GM23338 (cell line): Measurements from ENCODE around the gene APOL4. TPM values are rescaled to one million over a fixed set of nuclear protein-coding genes. Genes with fewer than 3 reads are reported as not detected.

ENCODE experiments used
- ATAC-seq: fragments of 200-7000 bp; cut with Tn5 transposase; 3 replicates; pipeline ENCODE4 v1.9.1; 2020
- DNase-seq: peaks from one replicate; pipeline ENCODE4 v3.0.0-alpha.2; 2015; ENCODE audit warnings: low spot score
- H2AFZ ChIP-seq: fragments of 200-600 bp; sonication (generic); 2 replicates; pipeline ENCODE4 v1.8.0; 2016; ENCODE audit warnings: antibody characterized with exemption, mild to moderate bottlenecking, moderate library complexity
- H3F3A ChIP-seq: fragments of 200-600 bp; sonication (generic); replicated peaks from 2 replicates; pipeline ENCODE4 v1.8.0; 2017; ENCODE audit warnings: antibody characterized with exemption, mixed run types, low read depth
- H3K27ac ChIP-seq: fragments of 200-600 bp; sonication (generic); 2 replicates; pipeline ENCODE4 v1.6.1; 2016; ENCODE audit warnings: low read depth
- H3K27me3 ChIP-seq: fragments of 200-600 bp; sonication (generic); 2 replicates; pipeline ENCODE4 v1.8.0; 2016; ENCODE audit warnings: mild to moderate bottlenecking, mixed run types, moderate library complexity; ENCODE audit not compliant: insufficient read depth
- H3K36me3 ChIP-seq: fragments of 200-600 bp; sonication (generic); 2 replicates; pipeline ENCODE4 v1.8.0; 2016; ENCODE audit warnings: mild to moderate bottlenecking; ENCODE audit not compliant: insufficient read depth
- H3K4me1 ChIP-seq: fragments of 200-600 bp; sonication (generic); 2 replicates; pipeline ENCODE4 v1.8.0; 2016; ENCODE audit warnings: mild to moderate bottlenecking, moderate library complexity; ENCODE audit not compliant: insufficient read depth
- H3K4me2 ChIP-seq: fragments of 200-600 bp; sonication (generic); 2 replicates; pipeline ENCODE4 v1.7.1; 2017; ENCODE audit warnings: mixed run types
- H3K4me3 ChIP-seq: fragments of 200-600 bp; sonication (generic); 2 replicates; pipeline ENCODE4 v1.6.1; 2016; ENCODE audit warnings: mixed run types
- H3K79me2 ChIP-seq: fragments of 200-600 bp; sonication (generic); replicated peaks from 2 replicates; pipeline ENCODE4 v1.8.0; 2017; ENCODE audit warnings: mild to moderate bottlenecking; ENCODE audit not compliant: insufficient read depth
- H3K9me2 ChIP-seq: fragments of 200-600 bp; sonication (generic); 2 replicates; pipeline ENCODE4 v1.8.0; 2017; ENCODE audit not compliant: insufficient read depth
- H4K20me1 ChIP-seq: fragments of 200-600 bp; sonication (generic); replicated peaks from 2 replicates; pipeline ENCODE4 v1.8.0; 2017; ENCODE audit warnings: mild to moderate bottlenecking; ENCODE audit not compliant: insufficient read depth
- H3K27ac Mint-ChIP-seq: 2 replicates; pipeline ENCODE4 v1.8.0; 2020; ENCODE audit warnings: inconsistent platforms, mild to moderate bottlenecking, moderate library complexity, mixed read lengths
- H3K27me3 Mint-ChIP-seq: 3 replicates; pipeline ENCODE4 v1.8.0; 2022; ENCODE audit warnings: low read depth, mild to moderate bottlenecking, moderate library complexity, mixed read lengths, inconsistent platforms; ENCODE audit not compliant: insufficient read depth, poor library complexity
- H3K36me3 Mint-ChIP-seq: 3 replicates; pipeline ENCODE4 v1.8.0; 2021; ENCODE audit warnings: low read depth, mild to moderate bottlenecking, inconsistent platforms, moderate library complexity, mixed read lengths
- H3K4me1 Mint-ChIP-seq: 3 replicates; pipeline ENCODE4 v1.8.0; 2020; ENCODE audit warnings: mild to moderate bottlenecking, inconsistent platforms, mixed read lengths
- H3K4me3 Mint-ChIP-seq: 3 replicates; pipeline ENCODE4 v1.8.0; 2021; ENCODE audit warnings: moderate library complexity, mild to moderate bottlenecking, inconsistent platforms, mixed read lengths
- H3K9me3 Mint-ChIP-seq: 3 replicates; pipeline ENCODE4 v1.8.0; 2020; ENCODE audit warnings: moderate library complexity, mild to moderate bottlenecking, inconsistent platforms, mixed read lengths
- CREB1 ChIP-seq: fragments of 250-450 bp; sonication (Bioruptor Pico); IDR thresholded peaks from 2 replicates; pipeline ENCODE4 v1.5.0; 2020; ENCODE audit warnings: low read depth, mild to moderate bottlenecking, moderate library complexity
- EZH2 ChIP-seq: fragments of 200-600 bp; sonication (generic); IDR thresholded peaks from one replicate; pipeline ENCODE4 v1.8.0; 2017; ENCODE audit warnings: antibody characterized with exemption, mild to moderate bottlenecking, low read depth; ENCODE audit not compliant: unreplicated experiment
- EZH2phosphoT487 ChIP-seq: fragments of 200-600 bp; sonication (generic); IDR thresholded peaks from one replicate; pipeline ENCODE4 v1.8.1; 2018; ENCODE audit warnings: antibody characterized with exemption; ENCODE audit not compliant: unreplicated experiment
- JUNB ChIP-seq: IDR thresholded peaks from one replicate; pipeline ENCODE4 v1.6.1; 2016; ENCODE audit warnings: antibody characterized with exemption; ENCODE audit not compliant: unreplicated experiment
- NANOG ChIP-seq: IDR thresholded peaks from 2 replicates; pipeline ENCODE4 v1.6.1; 2016; ENCODE audit warnings: antibody characterized with exemption, borderline replicate concordance
- ZNF114 ChIP-seq: fragments of 250-450 bp; sonication (Bioruptor Pico); IDR thresholded peaks from 2 replicates; pipeline ENCODE4 v1.5.0; 2020; ENCODE audit warnings: mild to moderate bottlenecking, moderate library complexity
- ZNF331 ChIP-seq: fragments of 250-450 bp; sonication (Bioruptor Pico); IDR thresholded peaks from 2 replicates; pipeline ENCODE4 v1.5.0; 2020; ENCODE audit warnings: low read depth, mild to moderate bottlenecking, moderate library complexity
- ZNF462 ChIP-seq: fragments of 250-450 bp; sonication (Bioruptor Pico); IDR thresholded peaks from 2 replicates; pipeline ENCODE4 v1.5.0; 2020; ENCODE audit warnings: mild to moderate bottlenecking, moderate library complexity
- polyA plus RNA-seq: library from polyadenylated mRNA; unstranded; fragments of >200 nt; fragmentation: Nextera tagmentation; extraction: Ambion mirVana; gene quantifications from 2 replicates; pipeline ENCODE4 v1.2.1, GENCODE V29; 2016
- total RNA-seq: library from RNA; depleted of rRNA; stranded (reverse); fragments of >200 nt; shearing (Covaris generic); gene quantifications from 2 replicates; pipeline ENCODE4 v1.2.3, GENCODE V29; 2014
- TF ChIP-seq, protein P1 (sequence below): IDR thresholded peaks from 2 replicates; pipeline ENCODE4 v1.6.1; 2016; ENCODE audit warnings: antibody characterized with exemption

Gene APOL4
- total and polyA plus RNA-seq, 2 experiments from 2014 or later = not detected

GRCh38 chr22:36151006-36151595 is 50.5 kb downstream of the APOL4 start (continued):
- TF ChIP-seq, protein P1, sequence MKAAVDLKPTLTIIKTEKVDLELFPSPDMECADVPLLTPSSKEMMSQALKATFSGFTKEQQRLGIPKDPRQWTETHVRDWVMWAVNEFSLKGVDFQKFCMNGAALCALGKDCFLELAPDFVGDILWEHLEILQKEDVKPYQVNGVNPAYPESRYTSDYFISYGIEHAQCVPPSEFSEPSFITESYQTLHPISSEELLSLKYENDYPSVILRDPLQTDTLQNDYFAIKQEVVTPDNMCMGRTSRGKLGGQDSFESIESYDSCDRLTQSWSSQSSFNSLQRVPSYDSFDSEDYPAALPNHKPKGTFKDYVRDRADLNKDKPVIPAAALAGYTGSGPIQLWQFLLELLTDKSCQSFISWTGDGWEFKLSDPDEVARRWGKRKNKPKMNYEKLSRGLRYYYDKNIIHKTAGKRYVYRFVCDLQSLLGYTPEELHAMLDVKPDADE = no peak
- no peak for TF ChIP-seq ZNF331 (CRISPR knock-in tag)

DNA sequence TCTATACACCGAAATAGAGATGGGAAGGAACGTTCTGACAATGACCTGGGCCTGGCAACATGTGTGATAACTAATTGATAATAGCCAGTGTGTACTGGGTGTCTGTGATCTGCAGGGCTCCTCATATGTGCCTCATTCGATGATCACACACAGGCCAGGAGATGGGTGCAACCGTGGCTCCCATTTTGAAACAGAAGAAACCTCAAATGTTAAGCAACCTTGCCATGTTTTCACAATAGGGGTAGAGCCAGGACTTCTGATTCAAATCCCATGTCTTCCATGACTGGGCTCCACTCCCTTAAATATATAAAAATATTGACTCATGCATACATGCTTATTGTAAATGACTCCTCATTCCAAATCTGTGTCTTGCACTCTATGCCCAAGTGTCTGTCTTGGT is 52.2 kb downstream of the APOL4 start:
- H3F3A ChIP-seq = no peaks in the 10 kb centered on the region
- no peak overlapping the region for H3K4me3 ChIP-seq
- no peak overlapping the region for H3K27ac Mint-ChIP-seq
- no peak for TF ChIP-seq JUNB
- TF ChIP-seq EZH2phosphoT487 = no peak
- no peak for TF ChIP-seq ZNF462 (CRISPR knock-in tag)
- TF ChIP-seq CREB1 = no peak
- TF ChIP-seq ZNF114 = no peak
- TF ChIP-seq NANOG = no peak
- no peak for TF ChIP-seq ZNF331 (CRISPR knock-in tag)
- no peak for TF ChIP-seq EZH2
- H3K4me3 Mint-ChIP-seq = no peak overlapping the region
- no peaks in the 10 kb centered on the region for H4K20me1 ChIP-seq
- no peaks in the 10 kb centered on the region; the same call in 1 of the 2 replicates for H3K4me1 ChIP-seq
- no peaks in the 10 kb centered on the region for H3K79me2 ChIP-seq
- no peak overlapping the region for H3K4me2 ChIP-seq
- H3K36me3 Mint-ChIP-seq = no peaks in the 10 kb centered on the region
- H3K9me3 Mint-ChIP-seq = peaks cover 6% of the 10 kb centered on the region; the same call in 2 of the 3 replicates
- ATAC-seq = no peak
- H3K27me3 ChIP-seq = no peaks in the 10 kb centered on the region
- DNase-seq = no peak
- H3K36me3 ChIP-seq = no peaks in the 10 kb centered on the region
- no peak overlapping the region for H3K27ac ChIP-seq
- H3K4me1 Mint-ChIP-seq = peaks cover 14% of the 10 kb centered on the region
- H3K27me3 Mint-ChIP-seq = peaks cover 7% of the 10 kb centered on the region
- no peaks in the 10 kb centered on the region for H3K9me2 ChIP-seq
- no peak overlapping the region for H2AFZ ChIP-seq
